ENCODE results near the gene SLC44A3.

The SLC44A3 gene

GRCh38 chr1:94790246-94790645 is 29.9 kb upstream of the SLC44A3 start:
- CTCF ChIA-PET: interaction anchor here (0.6 kb wide), 1 partner anchor 23 kb away, joined by 5 read pairs; no protein-coding TSS in a partner anchor
- POLR2A ChIA-PET (ENCODE audit: low non-redundant PET): no interaction called here
- TF ChIP-seq CTCF (conservative IDR thresholded peaks at IDR 0.05; ENCODE audit: low read depth): no peak
- DNase-seq (ENCODE audit: low spot score): no peak
- no peak overlapping the region for H3K27ac ChIP-seq

DNA sequence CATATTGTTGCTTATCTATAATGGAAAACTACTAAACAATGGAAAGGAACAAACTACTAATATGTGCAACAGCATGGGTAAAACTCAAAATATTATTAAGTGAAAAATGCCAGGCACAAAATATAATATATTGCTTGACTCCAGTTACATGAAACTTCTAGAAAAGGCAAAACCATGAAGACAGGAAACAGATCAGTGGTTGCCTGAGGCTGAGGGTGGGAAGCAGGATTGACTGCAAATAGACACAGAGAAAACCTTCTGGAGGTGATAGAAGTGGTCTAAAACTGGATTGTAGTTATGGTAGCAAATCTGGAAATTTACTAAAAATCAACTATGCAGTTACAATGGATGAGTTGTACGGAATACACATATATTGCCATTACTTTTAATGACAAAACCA is 29.5 kb upstream of the SLC44A3 start:
- H3K27ac ChIP-seq: no peak overlapping the region
- TF ChIP-seq CTCF (conservative IDR thresholded peaks at IDR 0.05; ENCODE audit: low read depth): no peak
- ChIA-PET POLR2A (ENCODE audit: low non-redundant PET) (no interaction called here), CTCF (no interaction called here)
- no peak for DNase-seq (ENCODE audit: low spot score)

DNA sequence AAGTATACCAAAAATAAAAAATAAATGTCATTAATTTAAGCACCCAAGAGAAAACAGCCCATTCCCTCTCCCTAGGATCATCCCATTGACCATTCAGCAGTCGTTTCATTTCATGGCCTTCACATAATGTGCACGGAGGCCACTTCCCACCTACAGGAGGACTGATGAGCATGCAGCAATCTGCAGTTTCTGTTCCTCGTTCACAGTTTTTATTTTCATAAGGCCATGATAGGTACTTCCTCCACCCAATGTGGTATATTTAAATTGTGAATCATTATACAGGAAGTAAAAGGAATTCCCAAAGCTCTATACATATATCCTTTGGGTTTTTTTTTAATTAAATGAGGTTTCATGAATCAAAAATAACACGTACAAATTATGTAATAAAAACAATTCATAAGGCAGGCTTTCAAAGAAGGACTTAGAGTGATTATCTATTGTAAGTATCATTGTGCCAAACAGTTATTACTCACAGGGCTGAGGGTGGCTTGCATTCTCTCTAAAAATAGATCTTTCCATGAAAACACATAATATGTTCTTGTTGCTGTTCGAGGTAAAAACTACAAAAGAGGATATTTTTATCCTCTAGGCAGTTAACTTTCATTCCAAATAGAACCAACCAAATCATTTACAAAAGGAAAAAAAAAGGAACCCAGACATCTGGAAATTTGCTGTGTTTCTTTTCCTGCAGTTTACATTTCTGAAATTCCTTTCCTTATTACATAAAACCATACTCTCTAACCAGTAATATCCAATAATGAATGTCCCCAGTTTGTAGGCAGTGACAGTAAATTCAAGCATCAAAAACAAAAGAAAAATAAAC is 27.5 kb upstream of the SLC44A3 start:
- H3K27ac ChIP-seq: no peak overlapping the region
- DNase-seq (ENCODE audit: low spot score): no peak
- TF ChIP-seq CTCF (conservative IDR thresholded peaks at IDR 0.05; ENCODE audit: low read depth): no peak
- ChIA-PET CTCF (interaction anchor here (0.6 kb wide), 1 partner anchor 353 kb away, joined by 3 read pairs; no protein-coding TSS in a partner anchor), POLR2A (ENCODE audit: low non-redundant PET) (no interaction called here)

GRCh38 chr1:94793296-94793656 is 26.9 kb upstream of the SLC44A3 start:
- no peak overlapping the region for H3K27ac ChIP-seq
- CTCF ChIA-PET: interaction anchor here (0.8 kb wide), 1 partner anchor 272 kb away, joined by 5 read pairs; no protein-coding TSS in a partner anchor
- POLR2A ChIA-PET (ENCODE audit: low non-redundant PET): no interaction called here
- no peak for DNase-seq (ENCODE audit: low spot score)
- no peak for TF ChIP-seq CTCF (conservative IDR thresholded peaks at IDR 0.05; ENCODE audit: low read depth)

DNA sequence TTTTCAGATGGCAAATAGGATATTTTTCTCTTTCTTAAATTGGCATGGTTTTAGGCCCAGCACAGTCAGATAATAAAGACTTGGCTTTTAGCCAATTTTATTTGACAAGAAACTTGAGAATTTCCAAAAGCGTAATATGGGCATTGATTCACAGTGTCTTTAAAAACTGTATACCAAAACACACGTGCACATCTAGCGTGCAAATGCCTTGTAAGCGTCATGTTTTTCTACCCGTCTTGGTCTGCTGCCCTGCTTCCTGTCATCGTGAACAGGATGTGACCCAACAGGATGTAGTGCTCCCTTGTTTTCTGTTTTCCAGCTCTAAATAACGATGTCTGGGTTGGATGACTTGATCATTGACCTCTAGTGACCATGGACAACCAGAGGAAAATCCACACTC is 24.7 kb upstream of the SLC44A3 start:
- TF ChIP-seq CTCF (conservative IDR thresholded peaks at IDR 0.05; ENCODE audit: low read depth): no peak
- ChIA-PET POLR2A (ENCODE audit: low non-redundant PET) (no interaction called here), CTCF (interaction anchor here (1.1 kb wide), 1 partner anchor 282 kb away, joined by 4 read pairs; no protein-coding TSS in a partner anchor)
- DNase-seq (ENCODE audit: low spot score): no peak
- no peak overlapping the region for H3K27ac ChIP-seq

DNA sequence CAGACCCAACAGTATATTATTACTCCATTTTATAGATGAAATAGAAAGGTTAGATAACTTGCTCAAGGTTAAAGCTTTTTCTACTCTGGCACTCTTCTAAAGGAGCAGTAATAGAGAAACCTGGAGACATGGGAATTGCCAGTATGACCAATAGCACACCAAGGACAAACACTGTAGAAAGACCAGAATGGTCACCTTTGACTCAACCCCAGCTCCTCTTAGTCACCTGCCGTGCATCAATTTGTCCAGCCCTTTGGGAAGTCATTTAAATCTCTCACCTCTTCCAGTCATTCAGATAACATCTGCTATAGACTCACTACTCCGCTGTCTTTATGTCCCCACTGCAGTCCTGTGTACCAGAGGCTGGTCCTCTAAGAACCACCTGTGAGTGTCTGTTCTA is 23.9 kb upstream of the SLC44A3 start:
- DNase-seq (ENCODE audit: low spot score): no peak
- ChIA-PET CTCF (interaction anchor here (1.1 kb wide), 1 partner anchor 283 kb away, joined by 4 read pairs; no protein-coding TSS in a partner anchor), POLR2A (ENCODE audit: low non-redundant PET) (no interaction called here)
- TF ChIP-seq CTCF (conservative IDR thresholded peaks at IDR 0.05; ENCODE audit: low read depth): no peak
- H3K27ac ChIP-seq: no peak overlapping the region
